Measurements from ENCODE around the gene TPP2. TPM values are rescaled to one million over a fixed set of nuclear protein-coding genes. Genes with fewer than 3 reads are reported as not detected.

The TPP2 gene
- total RNA-seq, 1 experiment from 2014 or later: 68.3 TPM

- Mint-ChIP-seq H3K4me1 (peaks cover 11% of the 10 kb centered on the region), H3K36me3 (peaks cover 3% of the 10 kb centered on the region; the same call in 1 of the 2 replicates), H3K27ac (no peak overlapping the region), H3K27me3 (ENCODE audit: low read depth) (no peaks in the 10 kb centered on the region), H3K9me3 (peaks cover 11% of the 10 kb centered on the region), H3K4me3 (no peak overlapping the region)
- DNase-seq (ENCODE audit: low spot score) (no peak), ATAC-seq (no peak)
- TF ChIP-seq STAT6 (CRISPR knock-in tag; conservative IDR thresholded peaks at IDR 0.05; ENCODE audit: low read depth): no peak
- TF ChIP-seq PRDM15 (CRISPR knock-in tag; IDR thresholded peaks at IDR 0.05): no peak
- TF ChIP-seq CREM (CRISPR knock-in tag; IDR thresholded peaks at IDR 0.05): no peak
- TF ChIP-seq ZNF263 (CRISPR knock-in tag; IDR thresholded peaks at IDR 0.05; ENCODE audit: low read depth): no peak
- no peak for TF ChIP-seq OVOL2 (CRISPR knock-in tag; IDR thresholded peaks at IDR 0.05; ENCODE audit: borderline replicate concordance)
- no peak for TF ChIP-seq GABPB1 (CRISPR knock-in tag; IDR thresholded peaks at IDR 0.05)
- TF ChIP-seq ESRRA (CRISPR knock-in tag; IDR thresholded peaks at IDR 0.05; ENCODE audit: borderline replicate concordance): no peak
- no peak for TF ChIP-seq IRF1 (CRISPR knock-in tag; IDR thresholded peaks at IDR 0.05)
- CTCF ChIA-PET: no interaction called here
- POLR2A ChIA-PET: no interaction called here
Observed at GRCh38 chr13:102702965-102703725, 106.4 kb downstream of the TPP2 start.

GRCh38 chr13:102703726-102704035 is 106.9 kb downstream of the TPP2 start:
- TF ChIP-seq HMGXB4 (CRISPR knock-in tag; IDR thresholded peaks at IDR 0.05) (no peak), NR3C1 (CRISPR knock-in tag; conservative IDR thresholded peaks at IDR 0.05; ENCODE audit: low read depth) (no peak)
- H3K4me3 Mint-ChIP-seq: no peak overlapping the region
- DNase-seq (ENCODE audit: low spot score) (no peak), ATAC-seq (no peak)
- no peaks in the 10 kb centered on the region for H3K27me3 Mint-ChIP-seq (ENCODE audit: low read depth)
- ChIA-PET POLR2A (no interaction called here), CTCF (no interaction called here)
- no peak overlapping the region for H3K27ac Mint-ChIP-seq
- H3K4me1 Mint-ChIP-seq: peaks cover 11% of the 10 kb centered on the region
- no peaks in the 10 kb centered on the region for H3K36me3 Mint-ChIP-seq
- peaks cover 6% of the 10 kb centered on the region for H3K9me3 Mint-ChIP-seq

- no peak for ATAC-seq
- no peak overlapping the region for H3K27ac Mint-ChIP-seq
- POLR2A ChIA-PET: no interaction called here
- TF ChIP-seq MLX (CRISPR knock-in tag; IDR thresholded peaks at IDR 0.05) (no peak), ZNF232 (CRISPR knock-in tag; IDR thresholded peaks at IDR 0.05) (no peak), ZNF121 (CRISPR knock-in tag; IDR thresholded peaks at IDR 0.05) (no peak), ZNF512 (CRISPR knock-in tag; IDR thresholded peaks at IDR 0.05; ENCODE audit: borderline replicate concordance) (no peak), GABPB1 (CRISPR knock-in tag; IDR thresholded peaks at IDR 0.05) (no peak), ATF3 (CRISPR knock-in tag; conservative IDR thresholded peaks at IDR 0.05) (no peak), NR2C2 (CRISPR knock-in tag; IDR thresholded peaks at IDR 0.05) (no peak), TEAD4 (CRISPR knock-in tag; IDR thresholded peaks at IDR 0.05) (no peak), ZNF416 (CRISPR knock-in tag; IDR thresholded peaks at IDR 0.05) (no peak), FOXP1 (CRISPR knock-in tag; IDR thresholded peaks at IDR 0.05; ENCODE audit: borderline replicate concordance) (no peak)
Observed at GRCh38 chr13:102704238-102705058, 107.7 kb downstream of the TPP2 start.

More at GRCh38 chr13:102704238-102705058, 107.7 kb downstream of the TPP2 start:
- no peak for DNase-seq (ENCODE audit: low spot score)
- H3K27me3 Mint-ChIP-seq (ENCODE audit: low read depth): no peaks in the 10 kb centered on the region
- no peaks in the 10 kb centered on the region for H3K9me3 Mint-ChIP-seq
- H3K4me1 Mint-ChIP-seq: peaks cover 11% of the 10 kb centered on the region
- CTCF ChIA-PET: no interaction called here
- no peaks in the 10 kb centered on the region for H3K36me3 Mint-ChIP-seq
- H3K4me3 Mint-ChIP-seq: no peak overlapping the region
